Mesendoderm (in vitro differentiated cells): ENCODE results near the gene WEE1. TPM values are rescaled to one million over a fixed set of nuclear protein-coding genes. Genes with fewer than 3 reads are reported as not detected.

Experiments used
- DNase-seq: peaks from one replicate; pipeline ENCODE4 v3.0.0; 2013
- H2AK5ac ChIP-seq: 2 replicates; pipeline ENCODE4 v1.6.1; 2013; ENCODE audit warnings: low read length, inconsistent platforms
- H2BK120ac ChIP-seq: 2 replicates; pipeline ENCODE4 v1.6.1; 2013; ENCODE audit warnings: low read depth, mild to moderate bottlenecking, low read length, moderate library complexity, mixed read lengths
- H2BK15ac ChIP-seq: replicated peaks from 2 replicates; pipeline ENCODE4 v1.6.1; 2013; ENCODE audit warnings: low read depth, mild to moderate bottlenecking, moderate library complexity
- H2BK5ac ChIP-seq: 2 replicates; pipeline ENCODE4 v1.6.1; 2013; ENCODE audit warnings: low read length, inconsistent platforms
- H3K18ac ChIP-seq: 2 replicates; pipeline ENCODE4 v1.6.1; 2013; ENCODE audit warnings: mild to moderate bottlenecking, low read length, mixed read lengths
- H3K23ac ChIP-seq: one replicate; pipeline ENCODE4 v1.6.1; 2013; ENCODE audit warnings: low read length
- H3K27ac ChIP-seq: 2 replicates; pipeline ENCODE4 v1.5.1; 2013; ENCODE audit warnings: low read depth, mild to moderate bottlenecking, inconsistent platforms, low read length, moderate library complexity
- H3K27me3 ChIP-seq: 2 replicates; pipeline ENCODE4 v1.6.1; 2013; ENCODE audit warnings: low read length, control low read depth, mild to moderate bottlenecking, inconsistent platforms; ENCODE audit not compliant: insufficient read depth, poor library complexity
- H3K36me3 ChIP-seq: 2 replicates; pipeline ENCODE4 v1.6.1; 2013; ENCODE audit warnings: low read length, inconsistent platforms; ENCODE audit not compliant: control insufficient read depth, insufficient read depth
- H3K4ac ChIP-seq: one replicate; pipeline ENCODE4 v1.6.1; 2013; ENCODE audit warnings: low read depth, mild to moderate bottlenecking, low read length, moderate library complexity
- H3K4me1 ChIP-seq: 2 replicates; pipeline ENCODE4 v1.6.1; 2013; ENCODE audit warnings: low read depth, low read length, inconsistent platforms; ENCODE audit not compliant: control insufficient read depth
- H3K4me2 ChIP-seq: 2 replicates; pipeline ENCODE4 v1.6.1; 2013; ENCODE audit warnings: low read length
- H3K4me3 ChIP-seq: 2 replicates; pipeline ENCODE4 v1.5.1; 2013; ENCODE audit warnings: mild to moderate bottlenecking, low read length
- H3K56ac ChIP-seq: one replicate; pipeline ENCODE4 v1.6.1; 2013; ENCODE audit warnings: low read length
- H3K79me1 ChIP-seq: 2 replicates; pipeline ENCODE4 v1.6.1; 2013; ENCODE audit warnings: low read length, inconsistent platforms
- H3K79me2 ChIP-seq: 2 replicates; pipeline ENCODE4 v1.6.1; 2013; ENCODE audit warnings: mild to moderate bottlenecking, low read length; ENCODE audit not compliant: control insufficient read depth, insufficient read depth
- H3K9ac ChIP-seq: 2 replicates; pipeline ENCODE4 v1.6.1; 2013; ENCODE audit warnings: low read length, inconsistent platforms
- H4K5ac ChIP-seq: one replicate; pipeline ENCODE4 v1.6.1; 2013; ENCODE audit warnings: low read length
- H4K8ac ChIP-seq: one replicate; pipeline ENCODE4 v1.6.1; 2013; ENCODE audit warnings: low read depth, mild to moderate bottlenecking, control low read depth, low read length, moderate library complexity
- WGBS: extraction: QIAGEN DNeasy Blood & Tissue Kit; methylation state at CpG from one replicate; pipeline ENCODE4 v1.1.7; 2013; ENCODE audit warnings: low lambda C conversion rate, missing lambda C conversion rate; ENCODE audit not compliant: insufficient coverage; ENCODE audit errors: extremely low coverage; 5-methylcytosine and 5-hydroxymethylcytosine counted together
- small RNA-seq: library from polyadenylated mRNA; stranded (forward); fragments of <200 nt; extraction: miRNeasy Mini kit (QIAGEN cat#:217004); gene quantifications from one replicate; pipeline ENCODE3, GENCODE V24; 2013; ENCODE audit not compliant: insufficient read depth

Gene WEE1

DNA sequence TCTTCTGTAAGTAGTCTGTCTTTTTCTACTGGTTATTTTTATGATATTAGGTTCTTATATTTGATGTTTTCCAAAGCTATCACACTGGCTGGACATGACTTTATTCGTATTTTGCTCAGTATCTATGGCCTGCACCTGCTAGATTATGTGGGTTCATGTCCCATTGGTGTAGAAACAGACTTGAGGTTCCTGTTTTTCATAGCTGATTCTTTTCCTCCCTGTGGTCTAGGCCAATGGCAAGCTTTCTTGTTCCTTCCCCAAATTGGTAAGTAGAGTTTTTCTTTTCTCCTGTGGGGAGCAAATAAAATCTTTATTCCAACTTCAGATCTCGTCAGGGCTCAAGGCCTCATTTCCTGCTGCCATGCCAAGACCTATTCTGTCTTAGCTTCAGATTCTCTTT, 60.2 kb downstream of the WEE1 start:
- Histone ChIP-seq H4K5ac (no peak overlapping the region), H3K4me2 (no peak overlapping the region), H3K9ac (no peak overlapping the region), H2AK5ac (no peak overlapping the region), H4K8ac (no peak overlapping the region), H3K79me2 (no peaks in the 10 kb centered on the region), H3K23ac (no peak overlapping the region), H3K36me3 (no peaks in the 10 kb centered on the region), H3K79me1 (no peaks in the 10 kb centered on the region), H3K18ac (no peak overlapping the region), H2BK15ac (no peak overlapping the region), H3K27ac (no peak overlapping the region), H3K4ac (no peak overlapping the region), H2BK5ac (no peak overlapping the region), H2BK120ac (no peak overlapping the region), H3K4me3 (no peak overlapping the region), H3K56ac (no peak overlapping the region), H3K4me1 (no peaks in the 10 kb centered on the region), H3K27me3 (no peaks in the 10 kb centered on the region)
- WGBS = no CpG with 5 or more reads among the region's 2 CpGs
- DNase-seq = no peak

DNA sequence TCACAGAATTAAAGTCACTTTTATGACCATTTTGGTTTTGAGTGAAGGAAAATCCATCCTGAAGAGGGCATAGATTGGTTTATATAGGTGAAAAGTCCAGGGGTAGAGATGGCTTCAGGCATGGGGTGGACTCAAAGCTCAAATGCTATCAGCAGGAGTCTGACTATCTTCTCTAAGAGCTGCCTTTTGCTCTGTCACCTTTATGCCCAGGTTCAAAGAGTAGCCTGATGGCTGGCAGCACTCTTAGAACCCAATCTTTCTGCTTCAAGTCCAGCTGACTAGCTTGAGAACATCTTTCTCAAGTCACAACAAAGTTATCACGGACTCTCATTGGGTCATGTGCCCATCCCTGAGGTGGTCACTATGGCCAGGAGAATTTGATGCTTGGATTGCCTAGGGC, 63.2 kb downstream of the WEE1 start:
- Histone ChIP-seq H2BK5ac (no peak overlapping the region), H3K18ac (no peak overlapping the region), H3K4ac (no peak overlapping the region), H3K9ac (no peak overlapping the region), H3K27ac (no peak overlapping the region), H3K27me3 (no peaks in the 10 kb centered on the region), H4K8ac (no peak overlapping the region), H2BK120ac (no peak overlapping the region), H3K23ac (no peak overlapping the region), H3K79me1 (no peaks in the 10 kb centered on the region), H3K4me1 (no peaks in the 10 kb centered on the region), H2AK5ac (no peak overlapping the region), H3K4me3 (no peak overlapping the region), H3K36me3 (no peaks in the 10 kb centered on the region), H3K79me2 (no peaks in the 10 kb centered on the region), H2BK15ac (no peak overlapping the region), H4K5ac (no peak overlapping the region), H3K4me2 (no peak overlapping the region), H3K56ac (no peak overlapping the region)
- WGBS = no CpG with 5 or more reads among the region's 1 CpG
- no peak for DNase-seq

DNA sequence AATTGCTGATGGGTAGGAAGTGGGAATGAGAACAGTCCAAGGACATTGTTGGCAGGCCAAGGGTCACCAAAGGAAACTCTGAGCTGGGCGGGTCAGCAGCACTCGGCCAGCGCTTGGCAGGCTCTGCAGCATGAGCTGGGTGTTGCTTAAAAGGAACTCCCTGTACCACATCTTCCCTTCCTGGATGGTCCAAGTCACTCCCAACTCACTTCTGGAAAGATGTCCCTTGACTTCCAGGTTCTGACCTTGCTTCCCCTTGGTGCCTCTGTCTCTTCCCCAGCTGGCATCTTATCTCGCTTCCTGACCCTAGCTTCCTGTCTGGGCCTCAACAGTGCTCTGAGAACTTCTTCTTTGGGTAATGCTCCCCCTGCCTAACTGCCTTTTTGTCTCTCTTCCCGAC, 65.6 kb downstream of the WEE1 start:
- no CpG with 5 or more reads among the region's 5 CpGs for WGBS

More for the DNA sequence above, 65.6 kb downstream of the WEE1 start:
- H3K4ac ChIP-seq = no peak overlapping the region
- H3K36me3 ChIP-seq = no peaks in the 10 kb centered on the region
- no peak overlapping the region for H3K56ac ChIP-seq
- no peak overlapping the region for H3K4me3 ChIP-seq
- H3K79me1 ChIP-seq = no peaks in the 10 kb centered on the region
- no peak overlapping the region for H2AK5ac ChIP-seq
- H3K79me2 ChIP-seq = no peaks in the 10 kb centered on the region
- no peak overlapping the region for H2BK120ac ChIP-seq
- no peak overlapping the region for H3K23ac ChIP-seq
- H3K4me1 ChIP-seq = no peaks in the 10 kb centered on the region
- no peak overlapping the region for H3K27ac ChIP-seq
- no peak overlapping the region for H4K8ac ChIP-seq
- no peak overlapping the region for H2BK5ac ChIP-seq
- H3K4me2 ChIP-seq = no peak overlapping the region
- no peak overlapping the region for H3K9ac ChIP-seq
- H3K18ac ChIP-seq = no peak overlapping the region
- H3K27me3 ChIP-seq = no peaks in the 10 kb centered on the region
- no peak overlapping the region for H4K5ac ChIP-seq
- H2BK15ac ChIP-seq = no peak overlapping the region
- DNase-seq = no peak

Small RNAs within 50 kb of the gene (small RNA-seq; reads per million reads assigned to genes)
- not detected for gene RF01210
